ENCODE measurements around the gene BMS1. TPM values are rescaled to one million over a fixed set of nuclear protein-coding genes. Genes with fewer than 3 reads are reported as not detected.

Gene BMS1
- total and polyA plus RNA-seq, 10 donors, result 6.6 to 17.7 (median 13.4) TPM

GRCh38 chr10:42878821-42879195 lies 96.2 kb downstream of the BMS1 start:
- Histone ChIP-seq H3K27ac (no peak overlapping the region), H3K27me3 (replicated peaks in 1 of 7) (peaks cover 0 to 34% (median 0%) of the 10 kb centered on the region in 7 donors), H3K4me1 (peaks cover 0 to 18% (median 6%) of the 10 kb centered on the region in 6 donors), H3K4me3 (no peak overlapping the region), H3K9me3 (peaks cover 0 to 23% (median 17%) of the 10 kb centered on the region in 8 donors), H3K36me3 (no peaks in the 10 kb centered on the region)
- TF ChIP-seq POLR2A (IDR thresholded peaks at IDR 0.05) (no peak), CTCF (IDR thresholded peaks at IDR 0.05 in 8 of 11, conservative IDR thresholded peaks at IDR 0.05 in 3 of 11) (no peak), POLR2AphosphoS5 (IDR thresholded peaks at IDR 0.05) (no peak)
- intact Hi-C loops (cut with DNase I; ENCODE audit: low total_unique reads), result no loop called here
- 27 to 94% (median 64%) methylated on average over 2 to 3 of the region's 3 CpGs for WGBS, 5 donors
- no peak for DNase-seq

GRCh38 chr10:42879380-42880254 lies 97.0 kb downstream of the BMS1 start:
- H3K27me3 ChIP-seq (replicated peaks in 1 of 7), result peaks cover 0 to 34% (median 0%) of the 10 kb centered on the region in 7 donors
- H3K27ac ChIP-seq, result no peak overlapping the region
- H3K4me3 ChIP-seq, result no peak overlapping the region
- 79 to 85% (median 83%) methylated on average over 30 of the region's 30 CpGs for WGBS, 5 donors
- intact Hi-C loops (cut with DNase I; ENCODE audit: low total_unique reads), result no loop called here
- H3K36me3 ChIP-seq, result no peaks in the 10 kb centered on the region
- DNase-seq, result no peak
- peaks cover 0 to 17% (median 6%) of the 10 kb centered on the region in 6 donors for H3K4me1 ChIP-seq
- no peak for TF ChIP-seq POLR2A (IDR thresholded peaks at IDR 0.05)
- TF ChIP-seq POLR2AphosphoS5 (IDR thresholded peaks at IDR 0.05), result no peak
- TF ChIP-seq CTCF (IDR thresholded peaks at IDR 0.05 in 8 of 11, conservative IDR thresholded peaks at IDR 0.05 in 3 of 11), result no peak
- peaks cover 0 to 23% (median 17%) of the 10 kb centered on the region in 8 donors for H3K9me3 ChIP-seq

GRCh38 chr10:42880255-42880620 lies 97.6 kb downstream of the BMS1 start:
- H3K27ac ChIP-seq, result no peak overlapping the region
- 87 to 94% (median 89%) methylated on average over 16 of the region's 16 CpGs for WGBS, 5 donors

More at GRCh38 chr10:42880255-42880620, 97.6 kb downstream of the BMS1 start:
- intact Hi-C loops (cut with DNase I; ENCODE audit: low total_unique reads), result no loop called here
- Histone ChIP-seq H3K4me1 (peaks cover 0 to 13% (median 6%) of the 10 kb centered on the region in 6 donors), H3K9me3 (peaks cover 0 to 23% (median 17%) of the 10 kb centered on the region in 8 donors), H3K4me3 (no peak overlapping the region), H3K36me3 (no peaks in the 10 kb centered on the region), H3K27me3 (replicated peaks in 1 of 7) (peaks cover 0 to 29% (median 0%) of the 10 kb centered on the region in 7 donors)
- TF ChIP-seq POLR2A (IDR thresholded peaks at IDR 0.05) (no peak), CTCF (IDR thresholded peaks at IDR 0.05 in 8 of 11, conservative IDR thresholded peaks at IDR 0.05 in 3 of 11) (no peak), POLR2AphosphoS5 (IDR thresholded peaks at IDR 0.05) (no peak)
- no peak for DNase-seq
